Duodenal mucosa (tissue), 2 donors: ENCODE measurements around the gene ATP6V0A1.
A peak's percentile ranks its signal among the peaks of the same experiment; 100 is the strongest.
"Not testable (repeated sequence)": the region's sequence is repeated elsewhere in the genome, so short reads cannot be mapped to it uniquely, and the experiment has no call there.

Experiments used
- H3K27ac ChIP-seq: one replicate; pipeline ENCODE4 v1.7.0; 2013; ENCODE audit warnings: low read depth, low read length
- H3K27me3 ChIP-seq, 2 donors: one replicate each; pipeline ENCODE4 v1.7.0; 2013; ENCODE audit warnings: low read length in 2 of 2, control low read depth in 1 of 2; ENCODE audit not compliant: insufficient read depth in 2 of 2, control insufficient read depth in 1 of 2
- H3K36me3 ChIP-seq, 2 donors: one replicate each; pipeline ENCODE4 v1.7.0; 2013; ENCODE audit warnings: low read length in 2 of 2, control low read depth in 1 of 2; ENCODE audit not compliant: insufficient read depth in 2 of 2, control insufficient read depth in 1 of 2
- H3K4me1 ChIP-seq, 2 donors: one replicate each; pipeline ENCODE4 v1.7.0; 2013; ENCODE audit warnings: low read length in 2 of 2, control low read depth in 1 of 2; ENCODE audit not compliant: insufficient read depth in 2 of 2, control insufficient read depth in 1 of 2
- H3K4me3 ChIP-seq, 2 donors: one replicate each; pipeline ENCODE4 v1.7.0; 2013; ENCODE audit warnings: low read length in 2 of 2, low read depth in 1 of 2
- H3K9ac ChIP-seq, 2 donors: one replicate each; pipeline ENCODE4 v1.7.0; 2013; ENCODE audit warnings: low read length in 2 of 2, low read depth in 1 of 2
- H3K9me3 ChIP-seq, 2 donors: one replicate each; pipeline ENCODE4 v1.7.0; 2013; ENCODE audit warnings: low read length in 2 of 2, control low read depth in 1 of 2; ENCODE audit not compliant: control insufficient read depth in 1 of 2

ATP6V0A1 gene

DNA sequence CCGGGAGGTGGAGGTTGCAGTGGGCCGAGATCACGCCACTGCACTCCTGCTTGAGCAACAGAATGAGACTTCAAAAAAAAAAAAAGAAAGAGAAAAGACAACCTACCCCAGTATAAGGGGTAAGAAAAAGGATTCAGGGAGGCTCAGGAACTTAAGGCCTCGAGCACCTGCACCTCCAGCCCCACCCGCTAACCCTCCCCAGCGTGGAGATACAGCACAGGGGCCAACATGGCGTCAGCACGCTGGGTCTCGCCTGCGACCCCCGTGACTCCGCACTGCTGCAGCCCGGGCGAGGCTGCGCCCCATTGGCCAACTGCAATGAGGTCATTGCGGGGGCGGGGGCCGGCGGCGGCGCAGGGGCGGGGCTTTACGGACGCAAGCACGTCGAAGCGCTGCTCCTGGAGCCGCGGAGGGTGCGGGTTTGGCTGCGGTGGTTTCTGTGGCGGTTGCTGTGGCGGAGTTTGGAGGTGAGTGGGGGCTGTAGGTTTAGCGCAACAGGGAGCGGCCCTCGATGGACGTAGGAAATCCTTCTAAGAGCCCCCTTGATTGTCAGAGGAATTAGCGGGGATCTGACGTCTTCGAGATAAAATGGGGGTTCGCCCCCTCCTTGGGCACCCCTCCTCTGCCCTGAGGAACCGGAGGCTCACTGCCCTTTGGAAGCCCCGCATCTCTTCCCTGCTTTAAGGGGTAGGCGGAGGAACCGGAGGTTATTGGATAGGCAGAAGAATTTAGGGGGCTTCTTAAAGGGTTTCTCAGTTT is at the start of gene ATP6V0A1:
Gene ATP6V0A1 (plus strand): TSS at position 382 of the 759 bp plus-strand sequence. CDS start 2,017 bp downstream, outside the sequence.
- Histone ChIP-seq H3K4me3 (peak within 1 kb of the TSS; percentile 75 to 94), H3K9ac (peak within 1 kb of the TSS; percentile 82 to 98), H3K36me3 (peaks cover 0 to 11% of the 10 kb centered on the region in 2 donors), H3K4me1 (peaks cover 26 to 36% of the 10 kb centered on the region in 2 donors), H3K9me3 (no peaks in the 10 kb centered on the region), H3K27ac (peak within 1 kb of the TSS; percentile 95), H3K27me3 (no peaks in the 10 kb centered on the region)

DNA sequence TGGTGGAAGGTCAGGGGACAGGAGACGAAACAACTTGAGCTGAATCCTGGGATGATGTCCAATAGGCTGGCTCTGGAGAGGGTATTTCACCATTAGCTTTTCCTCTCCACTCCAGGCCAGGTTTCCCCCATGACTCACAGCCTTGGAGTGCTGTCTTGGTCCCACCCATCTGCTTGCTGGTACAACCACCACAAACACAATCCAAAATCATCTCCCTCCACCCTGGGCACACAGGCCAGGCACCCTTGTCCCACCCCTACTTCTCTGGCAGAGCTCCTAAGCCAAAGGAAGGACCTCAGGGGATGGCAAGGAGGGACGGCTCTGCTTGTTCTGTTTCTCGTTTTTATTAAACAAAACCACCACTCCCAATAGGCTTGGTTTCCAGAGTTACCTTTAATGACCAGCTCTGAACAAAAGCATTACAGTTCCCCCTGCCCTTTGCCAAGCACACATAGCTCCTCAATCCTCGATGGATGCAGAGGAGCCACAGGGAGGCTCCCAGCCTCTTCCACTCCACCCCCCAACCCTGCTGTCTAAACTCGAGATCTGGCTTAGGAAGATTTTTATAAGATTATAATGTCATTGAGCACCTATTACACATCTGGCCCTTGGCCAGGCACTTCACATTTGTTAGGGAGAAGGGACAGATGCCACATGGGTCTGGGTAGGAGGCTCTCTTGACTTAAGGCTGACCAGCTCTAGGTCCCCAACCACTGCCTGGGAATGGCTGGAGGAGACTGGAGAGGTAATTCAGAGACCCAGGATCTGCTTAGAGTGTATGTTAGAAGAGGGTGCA is 49.0 kb upstream of the ATP6V0A1 start:
- Histone ChIP-seq H3K9ac (no peak overlapping the region), H3K4me3 (no peak overlapping the region), H3K27ac (peak overlapping the region; percentile 10), H3K9me3 (no peaks in the 10 kb centered on the region), H3K36me3 (no peaks in the 10 kb centered on the region), H3K27me3 (no peaks in the 10 kb centered on the region), H3K4me1 (peaks cover 0 to 10% of the 10 kb centered on the region in 2 donors)

DNA sequence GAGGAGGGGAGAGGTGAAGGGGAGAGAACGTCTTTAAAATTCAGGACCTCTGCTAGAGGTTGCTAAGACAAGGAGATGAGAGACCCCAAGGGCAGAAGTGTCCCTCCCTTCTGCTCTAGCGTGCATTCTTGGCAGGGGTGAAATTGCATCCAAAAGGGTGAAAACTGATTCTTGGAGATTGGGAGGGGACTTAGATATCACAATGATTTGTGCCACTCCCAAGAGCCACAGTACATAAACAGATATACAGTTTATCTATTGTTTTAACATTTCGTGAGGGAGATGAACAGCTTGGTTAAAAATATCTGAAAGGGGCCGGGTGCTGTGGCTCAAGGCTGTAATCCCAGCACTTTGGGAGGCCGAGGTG is 48.4 kb upstream of the ATP6V0A1 start:
- Histone ChIP-seq H3K4me1 (peaks cover 5 to 10% of the 10 kb centered on the region in 2 donors), H3K27me3 (no peaks in the 10 kb centered on the region), H3K27ac (no peak overlapping the region), H3K9me3 (no peaks in the 10 kb centered on the region), H3K9ac (no peak overlapping the region), H3K4me3 (no peak overlapping the region), H3K36me3 (no peaks in the 10 kb centered on the region)

DNA sequence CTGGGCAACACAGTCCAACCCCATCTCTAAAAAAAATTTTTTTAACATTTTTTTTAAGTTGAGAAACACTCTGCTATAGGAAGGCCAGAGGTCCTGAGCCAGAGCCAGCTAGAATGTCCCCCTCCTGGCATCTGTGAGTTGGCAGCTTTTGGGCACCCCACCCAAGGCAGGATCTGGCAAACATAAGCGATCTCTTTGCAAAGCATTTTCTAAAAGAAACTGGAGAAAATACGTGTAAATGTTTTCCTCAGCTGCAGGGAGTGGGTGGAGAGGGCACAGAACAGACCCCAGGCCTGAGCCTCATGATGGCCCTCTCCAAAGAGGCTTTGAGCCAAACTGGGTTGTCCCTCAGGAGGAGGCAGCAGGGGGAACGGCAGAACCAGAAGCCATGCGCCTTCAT is 47.3 kb upstream of the ATP6V0A1 start:
- no peak overlapping the region for H3K4me3 ChIP-seq

DNA sequence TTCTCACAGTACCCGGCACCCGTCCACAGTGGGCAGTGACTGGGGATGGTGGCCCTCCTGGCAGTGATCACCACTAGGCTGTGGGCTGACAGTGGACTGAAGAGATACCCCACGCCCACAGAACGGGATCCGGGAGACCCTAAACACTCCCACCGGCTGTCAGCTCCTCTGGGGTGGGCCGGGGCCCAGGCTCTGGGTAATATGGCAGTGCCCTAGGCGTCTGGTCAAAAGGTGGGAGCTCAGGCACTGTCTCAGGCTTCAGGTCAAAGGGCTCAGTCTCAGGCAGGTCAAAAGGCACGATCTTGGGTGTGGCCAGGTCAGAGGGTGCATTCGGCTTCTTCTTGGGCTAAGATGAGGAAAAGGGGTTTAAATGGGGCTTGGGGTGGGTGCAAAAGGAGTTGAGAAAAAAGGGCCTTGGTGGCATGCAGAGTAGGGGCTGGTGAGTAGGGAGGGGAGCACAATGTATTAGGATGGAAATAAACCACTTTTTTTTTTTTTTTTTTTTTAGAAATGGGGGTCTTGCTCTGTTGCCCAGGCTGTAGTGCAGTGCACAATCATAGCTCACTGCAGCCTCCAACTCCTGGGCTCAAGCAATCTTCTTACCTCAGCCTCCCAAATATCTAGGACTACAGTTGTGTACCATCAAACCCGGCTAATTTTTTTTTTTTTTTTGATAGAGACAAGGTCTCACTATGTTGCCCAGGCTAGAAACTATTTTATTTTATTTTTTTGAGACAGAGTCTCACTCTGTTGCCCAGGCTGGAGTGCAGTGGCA is 46.6 kb upstream of the ATP6V0A1 start:
- Histone ChIP-seq H3K27ac (no peak overlapping the region), H3K4me1 (peaks cover 6 to 7% of the 10 kb centered on the region in 2 donors), H3K36me3 (no peaks in the 10 kb centered on the region), H3K27me3 (no peaks in the 10 kb centered on the region), H3K9ac (no peak overlapping the region), H3K9me3 (no peaks in the 10 kb centered on the region), H3K4me3 (no peak overlapping the region)

More for the DNA sequence above, 47.3 kb upstream of the ATP6V0A1 start:
- Histone ChIP-seq H3K4me1 (peaks cover 6 to 10% of the 10 kb centered on the region in 2 donors), H3K9ac (no peak overlapping the region), H3K27me3 (no peaks in the 10 kb centered on the region), H3K9me3 (no peaks in the 10 kb centered on the region), H3K36me3 (no peaks in the 10 kb centered on the region), H3K27ac (no peak overlapping the region)

DNA sequence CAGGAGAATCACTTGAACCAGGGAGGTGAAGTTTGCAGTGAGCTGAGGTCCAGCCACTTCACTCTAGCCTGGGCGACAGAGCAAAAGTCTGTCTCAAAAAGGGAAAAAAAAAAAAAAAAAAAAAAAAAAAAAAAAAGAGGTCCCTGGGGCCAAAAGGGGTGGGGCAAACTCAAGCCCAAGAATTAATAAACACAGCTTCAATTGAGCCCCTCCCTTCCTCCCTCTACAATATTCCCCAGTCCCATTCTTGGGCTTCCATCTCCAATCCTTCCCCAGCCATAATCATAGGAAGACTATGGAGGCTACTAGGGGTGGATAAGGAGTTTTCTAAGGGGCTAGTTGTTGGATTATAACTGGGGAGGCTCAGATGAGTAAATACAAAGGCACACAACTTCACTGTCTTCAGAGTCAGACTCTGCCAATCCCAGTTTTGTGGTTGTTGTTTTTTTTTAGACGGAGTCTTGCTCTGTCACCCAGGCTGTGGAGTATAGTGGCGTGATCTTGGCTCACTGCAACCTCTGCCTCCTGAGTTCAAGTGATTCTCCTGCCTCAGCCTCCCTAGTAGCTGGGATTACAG is 45.1 kb upstream of the ATP6V0A1 start:
- Histone ChIP-seq H3K36me3 (no peaks in the 10 kb centered on the region), H3K9ac (no peak overlapping the region), H3K4me3 (no peak overlapping the region), H3K4me1 (peaks cover 0 to 6% of the 10 kb centered on the region in 2 donors), H3K9me3 (no peaks in the 10 kb centered on the region), H3K27ac (no peak overlapping the region), H3K27me3 (no peaks in the 10 kb centered on the region)

DNA sequence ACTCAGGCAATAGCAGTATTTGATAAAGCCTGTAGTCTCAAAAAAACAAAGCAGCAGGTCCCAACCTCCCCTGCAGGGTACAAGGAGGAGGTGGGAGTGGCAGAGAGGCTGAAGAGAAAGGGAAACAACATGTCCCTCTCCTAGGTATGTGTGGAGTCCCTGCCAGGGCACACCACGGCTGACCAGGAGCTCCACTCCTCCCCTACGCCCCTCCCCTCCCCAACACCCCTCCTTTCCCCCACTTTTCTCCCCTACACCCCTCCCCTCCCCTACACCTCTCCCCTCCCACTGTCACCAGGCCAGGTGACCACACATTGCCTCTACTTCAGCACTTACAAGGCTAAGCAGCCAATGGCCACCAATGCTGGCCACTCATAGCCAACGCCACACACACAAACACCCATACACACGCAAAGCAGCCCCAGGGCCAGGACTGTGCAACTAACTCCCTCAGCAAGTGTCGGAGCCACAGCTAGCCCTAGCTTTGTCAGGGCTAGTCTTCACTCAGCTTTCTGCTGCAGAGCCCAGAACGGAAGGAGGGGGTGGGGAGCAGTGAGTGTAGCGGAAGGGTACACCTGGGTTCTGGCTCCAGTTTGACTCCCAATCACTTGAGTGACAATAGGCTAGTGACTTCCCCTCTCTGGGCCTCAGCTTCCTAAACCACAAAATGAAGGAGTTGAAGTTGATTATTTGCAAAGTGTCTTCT is 43.8 kb upstream of the ATP6V0A1 start:
- H3K4me3 ChIP-seq, result peak overlapping the region in 1 of 2 donors; percentile 40
- no peak overlapping the region for H3K27ac ChIP-seq

DNA sequence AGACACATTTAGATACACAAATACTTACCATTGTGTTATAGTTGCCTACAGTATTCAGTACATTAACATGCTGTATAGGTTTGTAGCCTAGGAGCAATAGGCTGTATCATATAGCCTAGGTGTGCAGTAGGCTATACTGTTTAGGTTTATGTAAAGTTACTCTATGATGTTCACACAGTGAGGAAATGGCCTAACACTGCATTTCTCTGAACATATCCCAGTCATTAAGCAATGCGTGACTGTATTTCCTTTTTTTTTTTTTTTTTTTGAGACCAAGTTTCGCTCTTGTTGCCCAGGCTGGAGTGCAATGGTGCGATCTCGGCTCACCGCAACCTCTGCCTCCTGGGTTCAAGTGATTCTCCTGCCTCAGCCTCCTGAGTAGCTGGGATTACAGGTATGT is 40.7 kb upstream of the ATP6V0A1 start:
- not testable (repeated sequence) for H3K36me3 ChIP-seq, H3K9ac ChIP-seq, H3K27ac ChIP-seq, H3K9me3 ChIP-seq, H3K4me3 ChIP-seq
- Histone ChIP-seq H3K27me3 (peaks cover 12 to 13% of the 10 kb centered on the region in 2 donors), H3K4me1 (peaks cover 0 to 11% of the 10 kb centered on the region in 2 donors)

More for the DNA sequence above, 43.8 kb upstream of the ATP6V0A1 start:
- H3K36me3 ChIP-seq, result no peaks in the 10 kb centered on the region
- no peak overlapping the region for H3K9ac ChIP-seq
- H3K9me3 ChIP-seq, result no peaks in the 10 kb centered on the region
- H3K27me3 ChIP-seq, result no peaks in the 10 kb centered on the region
- H3K4me1 ChIP-seq, result peaks cover 0 to 6% of the 10 kb centered on the region in 2 donors

DNA sequence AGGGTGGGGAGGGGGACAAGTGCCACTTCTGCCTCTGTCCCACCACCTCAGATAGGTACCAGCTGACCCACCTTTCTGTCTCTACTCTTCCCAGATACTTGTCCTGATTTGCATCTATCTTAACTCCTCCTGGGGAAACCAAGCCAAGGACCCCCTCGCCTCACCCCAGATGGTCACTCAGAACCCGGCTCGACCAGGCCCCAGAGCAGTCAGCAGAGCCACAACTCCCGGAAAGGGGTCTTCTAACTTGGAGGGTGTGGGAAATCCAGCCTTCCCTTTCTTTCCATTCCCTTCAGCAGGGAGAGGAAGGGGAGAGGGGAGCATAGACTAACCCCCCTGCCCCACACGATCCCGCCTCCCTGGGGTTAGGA is 37.6 kb upstream of the ATP6V0A1 start:
- Histone ChIP-seq H3K4me1 (peaks cover 0 to 6% of the 10 kb centered on the region in 2 donors), H3K9me3 (no peaks in the 10 kb centered on the region), H3K36me3 (no peaks in the 10 kb centered on the region), H3K9ac (peak overlapping the region; percentile 38 to 51), H3K27ac (no peak overlapping the region), H3K4me3 (peak overlapping the region in 1 of 2 donors; percentile 34), H3K27me3 (peaks cover 12 to 13% of the 10 kb centered on the region in 2 donors)
